ENCODE measurements around the gene NVL.

DNA sequence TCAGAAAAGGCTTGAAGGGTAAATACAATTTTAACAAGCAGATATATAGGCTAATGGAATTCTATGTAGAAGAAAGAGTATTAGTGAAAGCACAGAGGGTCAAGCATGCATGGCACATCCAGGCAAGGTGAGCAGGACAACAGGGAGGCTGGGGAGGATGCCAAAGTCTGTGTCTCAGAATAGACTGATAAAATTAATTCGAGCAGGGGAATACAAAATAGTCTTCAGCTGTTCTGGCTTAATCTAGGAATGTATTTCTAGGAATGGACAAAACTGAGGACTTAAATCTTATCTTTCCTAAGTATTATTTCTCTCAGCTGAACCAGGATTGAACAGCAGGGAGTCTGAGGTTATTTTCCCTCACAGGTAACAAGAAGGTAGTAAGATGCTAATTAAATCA is 35.2 kb downstream of the NVL start:
- TF ChIP-seq, protein P1, sequence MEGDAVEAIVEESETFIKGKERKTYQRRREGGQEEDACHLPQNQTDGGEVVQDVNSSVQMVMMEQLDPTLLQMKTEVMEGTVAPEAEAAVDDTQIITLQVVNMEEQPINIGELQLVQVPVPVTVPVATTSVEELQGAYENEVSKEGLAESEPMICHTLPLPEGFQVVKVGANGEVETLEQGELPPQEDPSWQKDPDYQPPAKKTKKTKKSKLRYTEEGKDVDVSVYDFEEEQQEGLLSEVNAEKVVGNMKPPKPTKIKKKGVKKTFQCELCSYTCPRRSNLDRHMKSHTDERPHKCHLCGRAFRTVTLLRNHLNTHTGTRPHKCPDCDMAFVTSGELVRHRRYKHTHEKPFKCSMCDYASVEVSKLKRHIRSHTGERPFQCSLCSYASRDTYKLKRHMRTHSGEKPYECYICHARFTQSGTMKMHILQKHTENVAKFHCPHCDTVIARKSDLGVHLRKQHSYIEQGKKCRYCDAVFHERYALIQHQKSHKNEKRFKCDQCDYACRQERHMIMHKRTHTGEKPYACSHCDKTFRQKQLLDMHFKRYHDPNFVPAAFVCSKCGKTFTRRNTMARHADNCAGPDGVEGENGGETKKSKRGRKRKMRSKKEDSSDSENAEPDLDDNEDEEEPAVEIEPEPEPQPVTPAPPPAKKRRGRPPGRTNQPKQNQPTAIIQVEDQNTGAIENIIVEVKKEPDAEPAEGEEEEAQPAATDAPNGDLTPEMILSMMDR (IDR thresholded peaks at IDR 0.05), result no peak
- TF ChIP-seq EP300 (IDR thresholded peaks at IDR 0.05) (no peak), POLR2A (IDR thresholded peaks at IDR 0.05) (no peak)
